Dedifferentiated amniotic fluid mesenchymal stem cell (primary cell): Measurements from ENCODE around the gene MXI1.

Source experiments
- DNase-seq: peaks from one replicate; pipeline ENCODE4 v3.0.0-alpha.2; 2016; ENCODE audit errors: extremely low spot score

MXI1 gene

GRCh38 chr10:110274647-110275046 lies 67.2 kb downstream of the MXI1 start:
- DNase-seq = no peak

GRCh38 chr10:110275128-110275729 lies 67.8 kb downstream of the MXI1 start:
- no peak for DNase-seq

GRCh38 chr10:110276603-110277002 lies 69.2 kb downstream of the MXI1 start:
- no peak for DNase-seq

- no peak for DNase-seq
These were observed 70.2 kb downstream of the MXI1 start for GRCh38 chr10:110277591-110277990.

GRCh38 chr10:110278562-110279406 lies 71.4 kb downstream of the MXI1 start:
- no peak for DNase-seq

GRCh38 chr10:110279407-110279986 lies 72.1 kb downstream of the MXI1 start:
- peak; percentile 72 for DNase-seq

- no peak for DNase-seq
These were observed 76.9 kb downstream of the MXI1 start for GRCh38 chr10:110284262-110284661.

- DNase-seq = no peak
These were observed 78.1 kb downstream of the MXI1 start for GRCh38 chr10:110285501-110285900.

GRCh38 chr10:110286841-110287240 lies 79.4 kb downstream of the MXI1 start:
- DNase-seq = no peak

GRCh38 chr10:110296966-110297365 lies 89.6 kb downstream of the MXI1 start:
- no peak for DNase-seq

GRCh38 chr10:110300486-110300986 lies 93.1 kb downstream of the MXI1 start:
- DNase-seq = no peak

- DNase-seq = no peak
These were observed 96.3 kb downstream of the MXI1 start for GRCh38 chr10:110303681-110304080.

- DNase-seq = no peak
These were observed 97.0 kb downstream of the MXI1 start for GRCh38 chr10:110304394-110304779.

GRCh38 chr10:110304780-110305421 lies 97.5 kb downstream of the MXI1 start, which contains the start of gene SMNDC1:
Gene SMNDC1, minus strand, starts transcription at chr10:110304920. Its CDS starts 1,333 bp downstream, at chr10:110303587.
- DNase-seq = peak; percentile 97

GRCh38 chr10:110305767-110306451 lies 98.5 kb downstream of the MXI1 start:
- DNase-seq = peak; percentile 88

GRCh38 chr10:110306452-110306768 lies 99.0 kb downstream of the MXI1 start:
- no peak for DNase-seq

- DNase-seq = no peak
These were observed 100.4 kb downstream of the MXI1 start for GRCh38 chr10:110307805-110308204.

GRCh38 chr10:110310741-110311140 lies 103.3 kb downstream of the MXI1 start:
- no peak for DNase-seq

GRCh38 chr10:110311357-110311949 lies 104.0 kb downstream of the MXI1 start:
- peak; percentile 61 for DNase-seq

- no peak for DNase-seq
These were observed 104.8 kb downstream of the MXI1 start for GRCh38 chr10:110312206-110312605.

GRCh38 chr10:110313674-110314073 lies 106.3 kb downstream of the MXI1 start:
- DNase-seq = no peak
